Measurements from ENCODE around the gene PTDSS2. TPM values are rescaled to one million over a fixed set of nuclear protein-coding genes. Genes with fewer than 3 reads are reported as not detected.
A peak's percentile ranks its signal among the peaks of the same experiment; 100 is the strongest.
"Not testable (repeated sequence)": the region's sequence is repeated elsewhere in the genome, so short reads cannot be mapped to it uniquely, and the experiment has no call there.

Gene PTDSS2
- total RNA-seq = 21.6 TPM

- FAIRE-seq (no peak), DNase-seq (ENCODE audit: low spot score in 2 of 2) (peak; percentile 95 to 98)
Measured at GRCh38 chr11:449889-450808, at the start of gene PTDSS2. Gene PTDSS2, plus strand, starts transcription at chr11:450279. Its CDS starts 177 bp downstream, at chr11:450456.

GRCh38 chr11:401196-401595 is 48.9 kb upstream of the PTDSS2 start:
- FAIRE-seq; DNase-seq (ENCODE audit: low spot score in 2 of 2): not testable (repeated sequence)

GRCh38 chr11:403021-403760 is 46.9 kb upstream of the PTDSS2 start:
- no peak for DNase-seq (ENCODE audit: low spot score in 2 of 2)
- no peak for FAIRE-seq

- FAIRE-seq (no peak), DNase-seq (ENCODE audit: low spot score in 2 of 2) (no peak)
Measured at GRCh38 chr11:403761-404431, 46.2 kb upstream of the PTDSS2 start.

GRCh38 chr11:404551-405264 is 45.4 kb upstream of the PTDSS2 start:
- FAIRE-seq (no peak), DNase-seq (ENCODE audit: low spot score in 2 of 2) (no peak)

GRCh38 chr11:405323-405953 is 44.6 kb upstream of the PTDSS2 start:
- DNase-seq (ENCODE audit: low spot score in 2 of 2) (no peak), FAIRE-seq (no peak)

- FAIRE-seq = no peak
- no peak for DNase-seq (ENCODE audit: low spot score in 2 of 2)
Measured at GRCh38 chr11:405954-406795, 43.9 kb upstream of the PTDSS2 start.

GRCh38 chr11:406796-407650 is 43.1 kb upstream of the PTDSS2 start:
- FAIRE-seq (no peak), DNase-seq (ENCODE audit: low spot score in 2 of 2) (peak; percentile 89 to 95)

GRCh38 chr11:407651-408123 is 42.4 kb upstream of the PTDSS2 start:
- DNase-seq (ENCODE audit: low spot score in 2 of 2) (no peak), FAIRE-seq (no peak)

GRCh38 chr11:408154-409007 is 41.7 kb upstream of the PTDSS2 start:
- DNase-seq (ENCODE audit: low spot score in 2 of 2) (no peak), FAIRE-seq (no peak)

GRCh38 chr11:409008-409599 is 41.0 kb upstream of the PTDSS2 start:
- no peak for DNase-seq (ENCODE audit: low spot score in 2 of 2)
- FAIRE-seq = no peak

- FAIRE-seq (no peak), DNase-seq (ENCODE audit: low spot score in 2 of 2) (no peak)
Measured at GRCh38 chr11:409600-410483, 40.2 kb upstream of the PTDSS2 start.

- not testable (repeated sequence) for FAIRE-seq; DNase-seq (ENCODE audit: low spot score in 2 of 2)
Measured at GRCh38 chr11:410711-411110, 39.4 kb upstream of the PTDSS2 start.

- not testable (repeated sequence) for FAIRE-seq; DNase-seq (ENCODE audit: low spot score in 2 of 2)
Measured at GRCh38 chr11:411520-411919, 38.6 kb upstream of the PTDSS2 start.

- DNase-seq (ENCODE audit: low spot score in 2 of 2) = no peak
- FAIRE-seq = no peak
Measured at GRCh38 chr11:412641-413119, 37.4 kb upstream of the PTDSS2 start.
